ENCODE measurements around the gene NCKIPSD.
"Not testable (repeated sequence)": the region's sequence is repeated elsewhere in the genome, so short reads cannot be mapped to it uniquely, and the experiment has no call there.

The NCKIPSD gene

GRCh38 chr3:48685603-48686511, at the start of gene NCKIPSD:
Gene NCKIPSD (minus strand): TSS chr3:48685915. CDS start chr3:48685807, 108 bp downstream.
- peak; percentile 56 for DNase-seq

DNA sequence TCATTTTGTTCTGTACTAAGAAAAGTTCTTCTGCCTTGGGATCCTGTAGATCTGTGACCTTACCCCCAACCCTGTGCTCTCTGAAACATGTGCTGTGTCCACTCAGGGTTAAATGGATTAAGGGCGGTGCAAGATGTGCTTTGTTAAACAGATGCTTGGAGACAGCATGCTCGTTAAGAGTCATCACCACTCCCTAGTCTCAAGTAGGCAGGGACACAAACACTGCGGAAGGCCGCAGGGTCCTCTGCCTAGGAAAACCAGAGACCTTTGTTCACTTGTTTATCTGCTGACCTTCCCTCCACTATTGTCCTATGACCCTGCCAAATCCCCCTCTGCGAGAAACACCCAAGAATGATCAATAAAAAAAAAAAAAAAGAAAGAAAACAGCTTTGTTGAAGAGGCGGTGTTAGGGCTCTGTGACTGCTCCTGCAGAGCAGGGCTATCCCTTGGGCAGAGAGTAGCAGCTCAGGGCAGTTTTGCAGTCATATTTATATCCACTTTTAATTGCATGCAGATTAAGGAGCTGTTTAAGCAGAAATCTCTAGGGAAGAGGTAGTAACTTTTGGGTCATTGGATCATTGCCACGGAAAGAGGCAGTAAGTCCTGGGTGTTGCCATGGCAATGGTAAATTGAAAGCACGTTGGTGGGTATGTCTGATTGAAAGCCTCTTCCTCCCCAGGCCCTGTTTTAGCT, 49.5 kb upstream of the NCKIPSD start:
- not testable (repeated sequence) for DNase-seq

- DNase-seq = not testable (repeated sequence)
Observed at GRCh38 chr3:48734541-48734940, 48.8 kb upstream of the NCKIPSD start.

DNA sequence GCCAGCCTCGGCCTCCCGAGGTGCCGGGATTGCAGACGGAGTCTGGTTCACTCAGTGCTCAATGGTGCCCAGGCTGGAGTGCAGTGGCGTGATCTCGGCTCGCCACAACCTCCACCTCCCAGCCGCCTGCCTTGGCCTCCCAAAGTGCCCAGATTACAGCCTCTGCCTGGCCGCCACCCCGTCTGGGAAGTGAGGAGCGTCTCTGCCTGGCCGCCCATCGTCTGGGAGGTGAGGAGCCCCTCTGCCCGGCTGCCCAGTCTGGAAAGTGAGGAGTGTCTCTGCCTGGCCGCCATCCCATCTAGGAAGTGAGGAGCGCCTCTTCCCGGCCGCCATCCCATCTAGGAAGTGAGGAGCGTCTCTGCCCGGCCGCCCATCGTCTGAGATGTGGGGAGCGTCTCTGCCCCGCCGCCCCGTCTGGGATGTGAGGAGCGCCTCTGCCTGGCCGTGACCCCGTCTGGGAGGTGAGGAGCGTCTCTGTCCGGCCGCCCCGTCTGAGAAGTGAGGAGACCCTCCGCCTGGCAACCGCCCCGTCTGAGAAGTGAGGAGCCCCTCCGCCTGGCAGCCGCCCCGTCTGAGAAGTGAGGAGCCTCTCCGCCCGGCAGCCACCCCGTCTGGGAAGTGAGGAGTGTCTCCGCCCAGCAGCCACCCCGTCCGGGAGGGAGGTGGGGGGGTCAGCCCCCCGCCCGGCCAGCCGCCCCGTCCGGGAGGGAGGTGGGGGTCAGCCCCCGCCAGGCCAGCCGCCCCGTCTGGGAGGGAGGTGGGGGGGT, 48.2 kb upstream of the NCKIPSD start:
- DNase-seq = not testable (repeated sequence)

- DNase-seq = no peak
Observed at GRCh38 chr3:48727511-48727910, 41.8 kb upstream of the NCKIPSD start.

DNA sequence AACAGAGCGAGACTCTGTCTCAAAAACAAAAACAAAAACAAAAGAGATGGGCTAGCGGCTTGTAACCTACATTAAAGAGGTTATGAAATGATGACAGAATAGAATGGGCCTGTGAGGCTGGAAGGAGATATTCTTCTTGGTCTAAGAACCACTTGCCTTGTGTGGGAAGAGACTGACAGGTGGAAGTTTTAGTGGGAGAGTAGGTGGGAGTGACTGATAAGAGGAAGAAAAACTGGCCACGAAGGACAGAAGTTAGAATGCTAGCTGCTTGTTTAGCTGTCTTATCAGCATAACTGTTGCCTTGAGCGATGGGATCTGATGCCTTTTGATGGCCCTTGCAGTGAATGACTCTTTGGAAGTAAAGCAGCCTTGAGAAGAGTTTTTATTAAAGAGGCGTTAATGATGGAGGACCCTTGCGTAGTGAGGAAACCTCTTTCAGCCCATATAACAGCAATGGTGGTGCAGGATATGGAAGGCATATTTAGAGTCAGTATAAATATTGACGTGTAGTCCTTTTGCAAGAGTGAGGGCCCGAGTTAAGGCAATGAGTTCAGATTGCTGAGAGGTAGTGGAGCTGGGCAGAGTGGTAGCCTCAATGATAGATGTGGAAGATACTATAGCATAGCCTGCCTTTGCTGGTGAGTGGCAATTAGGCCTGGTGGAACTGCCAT, 39.6 kb upstream of the NCKIPSD start:
- DNase-seq = not testable (repeated sequence)

- no peak for DNase-seq
Observed at GRCh38 chr3:48723725-48724124, 38.0 kb upstream of the NCKIPSD start.

- DNase-seq = not testable (repeated sequence)
Observed at GRCh38 chr3:48723293-48723692, 37.6 kb upstream of the NCKIPSD start.

DNA sequence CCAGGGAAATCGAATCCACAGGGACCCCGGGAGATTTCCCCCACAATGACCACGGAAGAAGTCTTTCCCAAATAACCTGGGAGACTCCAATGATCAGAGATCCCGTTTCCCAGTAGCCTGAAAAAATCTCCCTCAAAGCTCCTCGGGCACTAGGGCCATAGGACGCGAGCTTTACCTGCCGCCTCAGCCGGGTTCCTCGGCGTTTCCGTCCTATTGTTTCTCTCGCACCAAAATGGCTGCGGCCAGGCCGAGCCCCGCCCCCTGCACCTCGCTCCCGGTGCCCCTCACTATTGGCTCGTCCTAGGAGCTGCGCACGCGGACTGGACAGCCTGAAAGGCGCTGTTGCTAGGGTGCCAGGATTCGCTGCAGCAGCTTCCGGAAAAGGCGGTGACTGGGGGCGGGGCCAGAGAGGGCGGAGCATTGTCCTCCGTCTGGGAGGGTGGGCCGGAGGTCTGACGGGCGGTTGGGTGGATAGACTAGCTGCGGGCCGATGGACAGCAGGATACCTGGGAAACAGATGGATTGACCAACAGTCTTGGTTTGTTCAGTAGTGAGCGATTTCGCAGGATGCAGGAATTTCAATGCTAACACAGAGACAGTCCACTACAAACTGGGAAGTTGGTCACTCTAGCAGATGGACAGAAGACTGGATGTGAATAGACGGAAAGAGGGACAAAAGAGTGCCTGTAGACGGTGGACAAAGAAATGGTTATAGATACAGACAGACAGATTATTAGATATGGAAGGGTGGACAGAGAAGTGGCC, 31.4 kb upstream of the NCKIPSD start, which contains the start of gene IP6K2:
TSS of gene IP6K2 (minus strand) at position 240 of the 765 bp plus-strand sequence. CDS start 21,930 bp downstream, outside the sequence.
- DNase-seq = peak; percentile 90

- DNase-seq = peak; percentile 25
Observed at GRCh38 chr3:48716508-48716981, 30.8 kb upstream of the NCKIPSD start.

GRCh38 chr3:48715174-48715800, 29.6 kb upstream of the NCKIPSD start:
- DNase-seq = no peak

GRCh38 chr3:48711727-48712126, 26.0 kb upstream of the NCKIPSD start:
- DNase-seq = no peak

DNA sequence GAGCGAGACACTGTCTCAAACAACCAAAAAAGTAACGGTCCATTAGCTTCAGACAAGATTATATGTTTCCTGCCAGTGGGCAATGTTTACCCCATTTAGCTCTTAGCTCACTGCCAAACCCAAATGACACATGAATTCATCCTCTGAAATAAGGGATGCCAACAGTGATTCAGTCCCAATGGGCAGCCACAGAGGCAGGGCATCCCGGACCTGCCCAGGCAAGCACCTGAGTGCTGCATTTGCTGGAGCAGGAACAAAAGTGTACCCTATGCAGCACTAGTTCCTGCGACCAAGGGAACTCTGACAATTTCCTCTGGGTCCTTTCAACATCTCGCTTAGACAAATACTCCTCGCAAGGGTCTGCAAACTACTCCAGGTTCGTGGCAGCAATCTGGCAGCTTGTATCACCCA, 23.3 kb upstream of the NCKIPSD start:
- no peak for DNase-seq

DNA sequence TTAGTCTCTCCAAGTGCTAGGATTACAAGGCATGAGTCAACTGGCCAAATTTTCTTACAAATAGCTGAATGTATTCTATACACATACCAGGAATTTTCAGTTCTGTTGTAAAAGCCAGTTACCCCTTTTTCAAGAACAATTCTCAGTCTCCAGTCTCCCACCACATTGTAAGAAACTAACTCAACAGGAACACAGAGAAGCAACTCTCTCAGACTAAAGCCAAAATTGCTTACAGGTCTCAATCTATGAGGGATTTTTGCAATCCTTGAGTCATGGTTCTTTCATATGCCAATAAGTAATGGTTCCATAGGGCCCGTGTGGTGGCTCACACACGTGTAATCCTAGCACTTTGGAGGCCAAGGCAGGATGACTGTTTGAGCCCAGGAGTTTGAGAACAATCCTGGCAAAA, 22.8 kb upstream of the NCKIPSD start:
- no peak for DNase-seq

GRCh38 chr3:48707157-48707556, 21.4 kb upstream of the NCKIPSD start:
- DNase-seq = no peak

DNA sequence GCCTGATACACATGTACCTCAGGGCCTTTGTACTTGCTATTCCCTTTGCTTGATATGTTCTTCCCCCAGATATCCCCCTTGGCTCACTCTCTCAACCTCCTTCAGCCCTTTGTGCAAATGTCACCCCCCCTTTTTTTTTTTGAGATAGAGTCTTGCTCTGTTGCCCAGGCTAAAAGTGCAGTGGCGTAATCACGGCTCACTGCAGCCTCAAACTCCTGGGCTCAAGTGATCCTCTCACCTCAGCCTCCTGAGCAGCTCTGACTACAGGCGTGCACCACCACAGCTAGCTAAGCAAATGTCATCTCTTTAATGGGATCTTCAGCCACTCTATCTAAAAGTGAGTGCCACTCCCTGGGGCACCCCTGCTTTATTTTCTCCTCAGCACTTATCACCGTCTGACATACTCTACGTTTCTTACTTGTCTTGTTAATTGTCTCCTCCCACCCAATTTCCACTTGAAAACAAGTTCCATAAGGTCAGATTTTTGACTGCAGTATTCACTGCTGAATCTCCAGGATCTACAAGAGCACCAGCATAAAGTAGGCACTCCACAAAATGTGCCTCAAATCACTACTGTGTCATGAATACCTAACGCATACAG, 16.7 kb upstream of the NCKIPSD start:
- DNase-seq = no peak

- no peak for DNase-seq
Observed at GRCh38 chr3:48700731-48701405, 15.2 kb upstream of the NCKIPSD start.

DNA sequence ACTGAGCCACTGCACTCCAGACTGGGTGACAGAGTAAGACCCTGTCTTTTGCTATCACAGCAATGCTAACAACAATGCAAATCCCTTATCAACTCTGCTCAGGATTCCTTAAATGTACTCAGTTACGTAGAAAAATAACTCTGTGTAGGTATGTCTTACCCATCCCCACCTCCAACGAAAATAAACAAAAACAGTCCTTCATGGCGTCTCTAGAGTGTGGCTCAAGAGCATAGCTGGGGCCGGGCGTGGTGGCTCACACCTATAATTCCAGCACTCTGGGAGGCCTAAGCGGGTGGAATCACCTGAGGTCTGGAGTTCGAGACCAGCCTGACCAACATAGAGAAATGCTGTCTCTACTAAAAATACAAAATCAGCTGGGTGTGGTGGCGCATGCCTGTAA, 13.2 kb upstream of the NCKIPSD start:
- no peak for DNase-seq

GRCh38 chr3:48697952-48698351, 12.2 kb upstream of the NCKIPSD start:
- DNase-seq = no peak

- no peak for DNase-seq
Observed at GRCh38 chr3:48696601-48697000, 10.9 kb upstream of the NCKIPSD start.

All from NCI-H2171 (cell line).